ENCODE results near the gene SAP30BP. TPM values are rescaled to one million over a fixed set of nuclear protein-coding genes. Genes with fewer than 3 reads are reported as not detected.

Gene SAP30BP
- total and polyA plus RNA-seq, 2 of the 13 experiments (the other 11 are each of a cell fraction or from before 2014, with no cell fraction given) = 67.7 to 99.4 TPM

DNA sequence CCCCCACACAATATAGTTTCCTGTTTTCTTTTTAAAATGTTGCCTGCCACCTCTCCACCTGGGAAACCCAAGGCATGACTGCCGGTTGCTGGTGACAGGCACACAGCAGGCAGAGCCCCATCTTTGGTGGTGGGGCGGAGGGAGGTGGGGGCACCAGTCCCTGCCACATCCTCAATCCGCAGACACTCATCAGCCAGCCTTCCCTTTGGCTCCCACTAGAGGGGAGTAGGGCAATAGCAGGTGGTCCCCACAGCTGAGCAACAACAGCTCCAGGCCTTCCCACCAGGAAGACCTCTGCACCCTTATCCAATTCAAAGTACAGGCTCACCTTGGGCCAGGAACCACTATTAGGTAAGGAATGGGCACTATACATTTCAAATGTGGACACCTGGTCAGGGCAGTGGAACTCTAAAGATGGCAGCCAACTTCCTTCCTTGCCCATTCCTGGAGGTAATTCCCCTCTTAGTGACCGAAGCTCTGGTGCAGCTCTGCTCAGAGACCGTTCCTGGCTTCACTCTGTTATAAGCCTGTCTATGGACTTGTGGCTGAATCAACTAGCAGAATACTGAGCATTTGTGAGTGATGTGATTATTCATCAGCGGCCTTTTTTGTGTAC is 14.1 kb upstream of the SAP30BP start (continued):
- TF ChIP-seq, protein P1, sequence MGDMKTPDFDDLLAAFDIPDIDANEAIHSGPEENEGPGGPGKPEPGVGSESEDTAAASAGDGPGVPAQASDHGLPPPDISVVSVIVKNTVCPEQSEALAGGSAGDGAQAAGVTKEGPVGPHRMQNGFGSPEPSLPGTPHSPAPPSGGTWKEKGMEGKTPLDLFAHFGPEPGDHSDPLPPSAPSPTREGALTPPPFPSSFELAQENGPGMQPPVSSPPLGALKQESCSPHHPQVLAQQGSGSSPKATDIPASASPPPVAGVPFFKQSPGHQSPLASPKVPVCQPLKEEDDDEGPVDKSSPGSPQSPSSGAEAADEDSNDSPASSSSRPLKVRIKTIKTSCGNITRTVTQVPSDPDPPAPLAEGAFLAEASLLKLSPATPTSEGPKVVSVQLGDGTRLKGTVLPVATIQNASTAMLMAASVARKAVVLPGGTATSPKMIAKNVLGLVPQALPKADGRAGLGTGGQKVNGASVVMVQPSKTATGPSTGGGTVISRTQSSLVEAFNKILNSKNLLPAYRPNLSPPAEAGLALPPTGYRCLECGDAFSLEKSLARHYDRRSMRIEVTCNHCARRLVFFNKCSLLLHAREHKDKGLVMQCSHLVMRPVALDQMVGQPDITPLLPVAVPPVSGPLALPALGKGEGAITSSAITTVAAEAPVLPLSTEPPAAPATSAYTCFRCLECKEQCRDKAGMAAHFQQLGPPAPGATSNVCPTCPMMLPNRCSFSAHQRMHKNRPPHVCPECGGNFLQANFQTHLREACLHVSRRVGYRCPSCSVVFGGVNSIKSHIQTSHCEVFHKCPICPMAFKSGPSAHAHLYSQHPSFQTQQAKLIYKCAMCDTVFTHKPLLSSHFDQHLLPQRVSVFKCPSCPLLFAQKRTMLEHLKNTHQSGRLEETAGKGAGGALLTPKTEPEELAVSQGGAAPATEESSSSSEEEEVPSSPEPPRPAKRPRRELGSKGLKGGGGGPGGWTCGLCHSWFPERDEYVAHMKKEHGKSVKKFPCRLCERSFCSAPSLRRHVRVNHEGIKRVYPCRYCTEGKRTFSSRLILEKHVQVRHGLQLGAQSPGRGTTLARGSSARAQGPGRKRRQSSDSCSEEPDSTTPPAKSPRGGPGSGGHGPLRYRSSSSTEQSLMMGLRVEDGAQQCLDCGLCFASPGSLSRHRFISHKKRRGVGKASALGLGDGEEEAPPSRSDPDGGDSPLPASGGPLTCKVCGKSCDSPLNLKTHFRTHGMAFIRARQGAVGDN (CRISPR knock-in tag; IDR thresholded peaks at IDR 0.05) = peak; percentile 49
- TF ChIP-seq, protein P2, sequence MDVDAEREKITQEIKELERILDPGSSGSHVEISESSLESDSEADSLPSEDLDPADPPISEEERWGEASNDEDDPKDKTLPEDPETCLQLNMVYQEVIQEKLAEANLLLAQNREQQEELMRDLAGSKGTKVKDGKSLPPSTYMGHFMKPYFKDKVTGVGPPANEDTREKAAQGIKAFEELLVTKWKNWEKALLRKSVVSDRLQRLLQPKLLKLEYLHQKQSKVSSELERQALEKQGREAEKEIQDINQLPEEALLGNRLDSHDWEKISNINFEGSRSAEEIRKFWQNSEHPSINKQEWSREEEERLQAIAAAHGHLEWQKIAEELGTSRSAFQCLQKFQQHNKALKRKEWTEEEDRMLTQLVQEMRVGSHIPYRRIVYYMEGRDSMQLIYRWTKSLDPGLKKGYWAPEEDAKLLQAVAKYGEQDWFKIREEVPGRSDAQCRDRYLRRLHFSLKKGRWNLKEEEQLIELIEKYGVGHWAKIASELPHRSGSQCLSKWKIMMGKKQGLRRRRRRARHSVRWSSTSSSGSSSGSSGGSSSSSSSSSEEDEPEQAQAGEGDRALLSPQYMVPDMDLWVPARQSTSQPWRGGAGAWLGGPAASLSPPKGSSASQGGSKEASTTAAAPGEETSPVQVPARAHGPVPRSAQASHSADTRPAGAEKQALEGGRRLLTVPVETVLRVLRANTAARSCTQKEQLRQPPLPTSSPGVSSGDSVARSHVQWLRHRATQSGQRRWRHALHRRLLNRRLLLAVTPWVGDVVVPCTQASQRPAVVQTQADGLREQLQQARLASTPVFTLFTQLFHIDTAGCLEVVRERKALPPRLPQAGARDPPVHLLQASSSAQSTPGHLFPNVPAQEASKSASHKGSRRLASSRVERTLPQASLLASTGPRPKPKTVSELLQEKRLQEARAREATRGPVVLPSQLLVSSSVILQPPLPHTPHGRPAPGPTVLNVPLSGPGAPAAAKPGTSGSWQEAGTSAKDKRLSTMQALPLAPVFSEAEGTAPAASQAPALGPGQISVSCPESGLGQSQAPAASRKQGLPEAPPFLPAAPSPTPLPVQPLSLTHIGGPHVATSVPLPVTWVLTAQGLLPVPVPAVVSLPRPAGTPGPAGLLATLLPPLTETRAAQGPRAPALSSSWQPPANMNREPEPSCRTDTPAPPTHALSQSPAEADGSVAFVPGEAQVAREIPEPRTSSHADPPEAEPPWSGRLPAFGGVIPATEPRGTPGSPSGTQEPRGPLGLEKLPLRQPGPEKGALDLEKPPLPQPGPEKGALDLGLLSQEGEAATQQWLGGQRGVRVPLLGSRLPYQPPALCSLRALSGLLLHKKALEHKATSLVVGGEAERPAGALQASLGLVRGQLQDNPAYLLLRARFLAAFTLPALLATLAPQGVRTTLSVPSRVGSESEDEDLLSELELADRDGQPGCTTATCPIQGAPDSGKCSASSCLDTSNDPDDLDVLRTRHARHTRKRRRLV (CRISPR knock-in tag; IDR thresholded peaks at IDR 0.05) = no peak
- TF ChIP-seq PCBP1 (IDR thresholded peaks at IDR 0.05; ENCODE audit: borderline replicate concordance, low read depth, low read length) (no peak), KAT2B (IDR thresholded peaks at IDR 0.05; ENCODE audit: borderline replicate concordance, low read depth, low read length) (no peak), CREB1 (IDR thresholded peaks at IDR 0.05) (no peak), CREB1 (CRISPR knock-in tag; IDR thresholded peaks at IDR 0.05) (no peak), ESRRA (CRISPR knock-in tag; IDR thresholded peaks at IDR 0.05; ENCODE audit: low read depth) (no peak), AGO2 (optimal IDR thresholded peaks at IDR 0.05; ENCODE audit: low read depth, low read length) (no peak), RXRA (CRISPR knock-in tag; IDR thresholded peaks at IDR 0.05) (no peak), ZFP36 (IDR thresholded peaks at IDR 0.05; ENCODE audit: borderline replicate concordance, low read depth, low read length, partially characterized antibody) (no peak), NFIB (CRISPR knock-in tag; IDR thresholded peaks at IDR 0.05; ENCODE audit: borderline replicate concordance) (no peak)
- TF ChIP-seq, protein P3, sequence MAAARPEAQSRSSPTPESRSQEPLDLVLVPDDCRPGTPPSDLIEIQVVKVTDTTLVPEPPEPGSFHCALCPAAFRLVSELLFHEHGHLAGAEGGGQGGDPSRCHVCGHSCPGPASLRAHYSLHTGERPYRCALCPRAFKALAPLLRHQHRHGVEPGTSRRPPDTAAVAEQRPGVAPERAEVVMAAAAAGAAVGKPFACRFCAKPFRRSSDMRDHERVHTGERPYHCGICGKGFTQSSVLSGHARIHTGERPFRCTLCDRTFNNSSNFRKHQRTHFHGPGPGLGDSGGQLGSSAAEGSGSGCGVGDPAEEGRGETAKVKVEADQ (CRISPR knock-in tag; IDR thresholded peaks at IDR 0.05; ENCODE audit: borderline replicate concordance) = 0 out of 2 replicates have a peak, but pooled peaks have one; percentile 44
- TF ChIP-seq, protein P4, sequence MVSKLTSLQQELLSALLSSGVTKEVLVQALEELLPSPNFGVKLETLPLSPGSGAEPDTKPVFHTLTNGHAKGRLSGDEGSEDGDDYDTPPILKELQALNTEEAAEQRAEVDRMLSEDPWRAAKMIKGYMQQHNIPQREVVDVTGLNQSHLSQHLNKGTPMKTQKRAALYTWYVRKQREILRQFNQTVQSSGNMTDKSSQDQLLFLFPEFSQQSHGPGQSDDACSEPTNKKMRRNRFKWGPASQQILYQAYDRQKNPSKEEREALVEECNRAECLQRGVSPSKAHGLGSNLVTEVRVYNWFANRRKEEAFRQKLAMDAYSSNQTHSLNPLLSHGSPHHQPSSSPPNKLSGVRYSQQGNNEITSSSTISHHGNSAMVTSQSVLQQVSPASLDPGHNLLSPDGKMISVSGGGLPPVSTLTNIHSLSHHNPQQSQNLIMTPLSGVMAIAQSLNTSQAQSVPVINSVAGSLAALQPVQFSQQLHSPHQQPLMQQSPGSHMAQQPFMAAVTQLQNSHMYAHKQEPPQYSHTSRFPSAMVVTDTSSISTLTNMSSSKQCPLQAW (CRISPR knock-in tag; IDR thresholded peaks at IDR 0.05) = 0 out of 2 replicates have a peak, but pooled peaks have one; percentile 23
